GM12878 (cell line): ENCODE results near the gene SIX5. TPM values are rescaled to one million over a fixed set of nuclear protein-coding genes. Genes with fewer than 3 reads are reported as not detected.

ENCODE experiments used
- RFX5 ChIP-seq: IDR thresholded peaks from 2 replicates; pipeline ENCODE4 v1.6.1; 2011; ENCODE audit warnings: low read depth, low read length, improper control_type of control experiment
- ZNF687 ChIP-seq: fragments of 450-650 bp; IDR thresholded peaks from 2 replicates; pipeline ENCODE4 v1.6.1; 2017; ENCODE audit warnings: mild to moderate bottlenecking, moderate library complexity
- polyA plus RNA-seq, 11 experiments: library from polyadenylated mRNA; depleted of rRNA in 4 of 11; unstranded in 6 of 11; stranded (reverse) in 5 of 11; fragments of >200 nt; fragmentation: Nextera tagmentation in 4 of 11; fragmentation: Illumina TruSeq in 1 of 11; extraction: Ambion mirVana in 4 of 11; extraction: Trizol in 1 of 11; gene quantifications; 1 replicate in 1 of 11; 2 replicates in 10 of 11; pipeline versions ENCODE4 v1.2.1 to v1.2.3, GENCODE V29; 2011 to 2016; ENCODE audit warnings: inconsistent platforms in 2 of 11, missing spikeins in 2 of 11, low read depth in 1 of 11
- total RNA-seq, 4 experiments: library from RNA; depleted of rRNA in 3 of 4; stranded (reverse); fragments of >200 nt in 3 of 4; fragmentation: Illumina TruSeq in 1 of 4; extraction: Trizol in 1 of 4; gene quantifications; 2 replicates each; pipeline versions ENCODE4 v1.2.1 to v1.2.3, GENCODE V29; 2013 to 2021
- TF ChIP-seq, protein P1 (sequence below): fragments of 450-650 bp; IDR thresholded peaks from 2 replicates; pipeline ENCODE4 v1.6.1; 2016; ENCODE audit warnings: mild to moderate bottlenecking

SIX5 gene
- total and polyA plus RNA-seq, 10 of the 15 experiments (the other 5 are each of a cell fraction or from before 2014, with no cell fraction given), result 1.9 to 10.5 (median 3.0) TPM; not detected in 2

DNA sequence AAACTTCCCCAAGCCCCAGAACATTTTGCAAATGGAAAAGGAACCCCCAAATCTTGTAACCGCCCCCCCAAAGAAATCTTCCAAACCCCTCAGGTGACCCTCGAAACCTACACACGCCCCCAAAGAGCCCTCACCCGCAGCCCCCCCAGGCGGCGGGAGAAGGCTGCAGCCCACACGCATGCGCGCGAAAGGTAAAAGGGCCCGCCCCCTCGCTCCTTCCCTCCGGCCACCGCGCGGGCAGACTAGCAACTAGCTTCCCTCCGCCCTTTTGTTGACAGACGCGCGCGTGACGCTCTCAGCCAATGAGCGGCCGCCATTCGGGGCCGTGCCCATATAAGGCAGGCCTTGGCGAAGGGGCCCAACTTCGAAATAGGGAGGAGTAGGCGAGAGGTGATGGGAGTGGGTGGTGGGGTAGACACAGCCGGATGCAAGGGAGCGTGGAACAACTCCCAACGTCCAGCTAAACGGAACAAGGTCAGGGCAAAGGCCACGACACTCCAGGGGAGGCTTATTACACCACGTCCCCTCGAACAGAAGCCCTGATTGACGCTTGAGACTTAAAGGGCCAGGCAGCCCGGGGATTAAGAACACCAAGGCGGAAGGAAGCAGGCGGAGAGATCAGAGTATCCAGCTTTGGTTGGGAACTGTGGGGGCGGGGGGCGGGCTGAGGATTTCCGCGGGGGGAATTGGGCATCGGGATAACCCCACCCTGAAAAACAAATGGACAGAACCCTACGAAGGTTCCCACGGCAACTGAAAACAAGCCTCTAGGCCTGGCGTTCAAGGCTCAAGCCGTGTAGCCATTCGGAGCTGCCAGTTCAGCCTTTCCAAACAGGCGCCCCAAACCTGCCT lies 51.7 kb downstream of the SIX5 start (continued):
- TF ChIP-seq, protein P1, sequence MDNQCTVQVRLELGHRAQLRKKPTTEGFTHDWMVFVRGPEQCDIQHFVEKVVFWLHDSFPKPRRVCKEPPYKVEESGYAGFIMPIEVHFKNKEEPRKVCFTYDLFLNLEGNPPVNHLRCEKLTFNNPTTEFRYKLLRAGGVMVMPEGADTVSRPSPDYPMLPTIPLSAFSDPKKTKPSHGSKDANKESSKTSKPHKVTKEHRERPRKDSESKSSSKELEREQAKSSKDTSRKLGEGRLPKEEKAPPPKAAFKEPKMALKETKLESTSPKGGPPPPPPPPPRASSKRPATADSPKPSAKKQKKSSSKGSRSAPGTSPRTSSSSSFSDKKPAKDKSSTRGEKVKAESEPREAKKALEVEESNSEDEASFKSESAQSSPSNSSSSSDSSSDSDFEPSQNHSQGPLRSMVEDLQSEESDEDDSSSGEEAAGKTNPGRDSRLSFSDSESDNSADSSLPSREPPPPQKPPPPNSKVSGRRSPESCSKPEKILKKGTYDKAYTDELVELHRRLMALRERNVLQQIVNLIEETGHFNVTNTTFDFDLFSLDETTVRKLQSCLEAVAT, result no peak
- TF ChIP-seq RFX5, result 0 out of 2 replicates have a peak, but pooled peaks have one; percentile 36
- no peak for TF ChIP-seq ZNF687
